Smooth muscle cell (in vitro differentiated cells): ENCODE data around the gene TLE2. TPM values are rescaled to one million over a fixed set of nuclear protein-coding genes. Genes with fewer than 3 reads are reported as not detected.

Experiments used
- DNase-seq: peaks from one replicate; lab custom pipeline; 2025; ENCODE audit not compliant: unreplicated experiment; lab: John Stamatoyannopoulos, UW
- H2AFZ ChIP-seq: fragments of 200-600 bp; sonication (generic); 2 replicates; pipeline ENCODE4 v1.6.0; 2016; ENCODE audit warnings: antibody characterized with exemption, low read depth, mild to moderate bottlenecking
- H3F3A ChIP-seq: fragments of 200-600 bp; sonication (generic); 2 replicates; pipeline ENCODE4 v1.6.0; 2017; ENCODE audit warnings: antibody characterized with exemption, low read depth
- H3K27ac ChIP-seq: fragments of 200-600 bp; sonication (generic); 2 replicates; pipeline ENCODE4 v1.5.1; 2016; ENCODE audit warnings: low read depth, mild to moderate bottlenecking
- H3K27me3 ChIP-seq: fragments of 200-600 bp; sonication (generic); 2 replicates; pipeline ENCODE4 v1.6.1; 2016; ENCODE audit warnings: low read depth, mild to moderate bottlenecking
- H3K36me3 ChIP-seq: fragments of 200-600 bp; sonication (generic); 2 replicates; pipeline ENCODE4 v1.5.1; 2016; ENCODE audit warnings: low read depth
- H3K4me1 ChIP-seq: fragments of 200-600 bp; sonication (generic); 2 replicates; pipeline ENCODE4 v1.5.1; 2016; ENCODE audit warnings: low read depth
- H3K4me2 ChIP-seq: fragments of 200-600 bp; sonication (generic); 2 replicates; pipeline ENCODE4 v1.6.0; 2016; ENCODE audit warnings: mild to moderate bottlenecking
- H3K4me3 ChIP-seq: fragments of 200-600 bp; sonication (generic); 2 replicates; pipeline ENCODE4 v1.5.1; 2016; ENCODE audit warnings: mild to moderate bottlenecking
- H3K79me2 ChIP-seq: fragments of 200-600 bp; sonication (generic); 2 replicates; pipeline ENCODE4 v1.6.0; 2016; ENCODE audit warnings: low read depth, mild to moderate bottlenecking
- H3K9ac ChIP-seq: fragments of 200-600 bp; sonication (generic); 2 replicates; pipeline ENCODE4 v1.6.0; 2016; ENCODE audit warnings: low read depth
- H3K9me3 ChIP-seq: fragments of 200-600 bp; sonication (generic); replicated peaks from 2 replicates; pipeline ENCODE4 v1.5.1; 2016; ENCODE audit warnings: low read depth
- H4K20me1 ChIP-seq: fragments of 200-600 bp; sonication (generic); 2 replicates; pipeline ENCODE4 v1.6.0; 2016; ENCODE audit warnings: low read depth
- CTCF ChIP-seq: fragments of 200-600 bp; sonication (generic); IDR thresholded peaks from 2 replicates; pipeline ENCODE4 v1.5.1; 2017; ENCODE audit warnings: borderline replicate concordance, mild to moderate bottlenecking, antibody characterized with exemption; ENCODE audit not compliant: insufficient read depth, poor library complexity, severe bottlenecking
- WGBS: methylation state at CpG from one replicate; pipeline ENCODE4 v1.1.7; 2016; ENCODE audit warnings: low lambda C conversion rate; 5-methylcytosine and 5-hydroxymethylcytosine counted together
- polyA plus RNA-seq: library from polyadenylated mRNA; unstranded; fragments of >200 nt; fragmentation: Nextera tagmentation; extraction: Ambion mirVana; gene quantifications from 2 replicates; pipeline ENCODE4 v1.2.1, GENCODE V29; 2016
- total RNA-seq: library from RNA; depleted of rRNA; stranded (reverse); fragments of >200 nt; gene quantifications from 2 replicates; pipeline ENCODE4 v1.2.3, GENCODE V29; 2014

Gene TLE2
- total and polyA plus RNA-seq, 2 experiments from 2014 or later: 7.1 to 14.9 TPM

- no peak overlapping the region for H3K9ac ChIP-seq
- TF ChIP-seq CTCF: no peak
- H3K4me2 ChIP-seq: no peak overlapping the region
Observed at GRCh38 chr19:2989236-2989946, 39.7 kb downstream of the TLE2 start.

GRCh38 chr19:2988568-2988967 is 40.5 kb downstream of the TLE2 start:
- Histone ChIP-seq H3K4me1 (peaks cover 11% of the 10 kb centered on the region), H3K4me2 (no peak overlapping the region), H3F3A (no peaks in the 10 kb centered on the region), H4K20me1 (no peaks in the 10 kb centered on the region), H3K9me3 (no peaks in the 10 kb centered on the region), H3K4me3 (no peak overlapping the region), H3K79me2 (no peaks in the 10 kb centered on the region), H3K27ac (no peak overlapping the region), H3K9ac (no peak overlapping the region), H3K27me3 (no peaks in the 10 kb centered on the region), H3K36me3 (no peaks in the 10 kb centered on the region), H2AFZ (no peak overlapping the region)
- 92% methylated on average over 3 of the region's 3 CpGs for WGBS
- no peak for TF ChIP-seq CTCF
- no peak for DNase-seq

More at GRCh38 chr19:2989236-2989946, 39.7 kb downstream of the TLE2 start:
- no peaks in the 10 kb centered on the region for H4K20me1 ChIP-seq
- no peaks in the 10 kb centered on the region for H3F3A ChIP-seq
- no peaks in the 10 kb centered on the region for H3K79me2 ChIP-seq
- H2AFZ ChIP-seq: no peak overlapping the region
- no peak overlapping the region for H3K27ac ChIP-seq
- no peak for DNase-seq
- H3K27me3 ChIP-seq: no peaks in the 10 kb centered on the region
- H3K4me3 ChIP-seq: no peak overlapping the region
- no peaks in the 10 kb centered on the region for H3K36me3 ChIP-seq
- WGBS: 91% methylated on average over 15 of the region's 15 CpGs
- peaks cover 11% of the 10 kb centered on the region for H3K4me1 ChIP-seq
- no peaks in the 10 kb centered on the region for H3K9me3 ChIP-seq

- H3K9me3 ChIP-seq: no peaks in the 10 kb centered on the region
- no peaks in the 10 kb centered on the region for H3F3A ChIP-seq
- H3K4me1 ChIP-seq: peaks cover 15% of the 10 kb centered on the region
- no peak overlapping the region for H2AFZ ChIP-seq
- no peaks in the 10 kb centered on the region for H3K36me3 ChIP-seq
- TF ChIP-seq CTCF: no peak
- no peaks in the 10 kb centered on the region for H3K79me2 ChIP-seq
- no peak overlapping the region for H3K27ac ChIP-seq
- H3K4me3 ChIP-seq: no peak overlapping the region
- H3K4me2 ChIP-seq: no peak overlapping the region
- DNase-seq: no peak
- no peak overlapping the region for H3K9ac ChIP-seq
- WGBS: 80% methylated on average over 11 of the region's 12 CpGs
- H4K20me1 ChIP-seq: no peaks in the 10 kb centered on the region
- no peaks in the 10 kb centered on the region for H3K27me3 ChIP-seq
Observed at GRCh38 chr19:2987797-2988196, 41.3 kb downstream of the TLE2 start.

GRCh38 chr19:2986951-2987524 is 42.0 kb downstream of the TLE2 start:
- H3F3A ChIP-seq: no peaks in the 10 kb centered on the region
- no peaks in the 10 kb centered on the region for H3K9me3 ChIP-seq
- 45% methylated on average over 20 of the region's 20 CpGs for WGBS
- H3K4me3 ChIP-seq: no peak overlapping the region
- H3K36me3 ChIP-seq: no peaks in the 10 kb centered on the region
- H4K20me1 ChIP-seq: no peaks in the 10 kb centered on the region
- H3K4me2 ChIP-seq: no peak overlapping the region
- H3K27ac ChIP-seq: no peak overlapping the region
- no peak overlapping the region for H3K9ac ChIP-seq
- no peaks in the 10 kb centered on the region for H3K27me3 ChIP-seq
- DNase-seq: no peak
- H3K79me2 ChIP-seq: no peaks in the 10 kb centered on the region
- no peak for TF ChIP-seq CTCF
- no peak overlapping the region for H2AFZ ChIP-seq
- H3K4me1 ChIP-seq: peaks cover 17% of the 10 kb centered on the region
